Hematopoietic multipotent progenitor cell treated with erythropoietin and hydrocortisone succinate and interleukin-3 and kit ligand, for 15 days (in vitro differentiated cells): Measurements from ENCODE around the gene CRCP.
"Not testable (repeated sequence)": the region's sequence is repeated elsewhere in the genome, so short reads cannot be mapped to it uniquely, and the experiment has no call there.

Experiments
- DNase-seq: peaks from one replicate; pipeline ENCODE4 v3.0.0-alpha.2; 2015; ENCODE audit warnings: low spot score

The CRCP gene

GRCh38 chr7:66108410-66108809 lies 6.2 kb upstream of the CRCP start:
- not testable (repeated sequence) for DNase-seq

DNA sequence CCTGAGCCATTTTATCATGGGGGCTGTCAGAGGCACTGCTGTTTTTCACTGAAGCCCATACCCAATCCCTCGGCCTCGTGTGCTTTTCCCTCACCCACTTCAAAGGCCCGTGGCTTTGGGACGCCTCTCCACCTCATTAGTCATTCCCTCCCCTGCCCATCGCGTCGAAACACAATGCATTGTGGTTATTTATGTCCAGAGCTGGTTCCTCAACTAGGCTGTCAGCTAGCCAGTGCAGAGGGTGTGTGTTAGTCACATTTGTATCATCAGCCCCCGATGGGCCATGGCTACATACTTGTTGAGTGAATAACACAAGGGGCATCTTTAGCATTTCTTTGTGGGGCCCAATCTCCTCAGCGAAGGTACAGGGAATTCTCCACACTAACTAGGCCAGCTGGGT lies 3.8 kb upstream of the CRCP start:
- no peak for DNase-seq

GRCh38 chr7:66116680-66117420 lies 2.2 kb downstream of the CRCP start:
- not testable (repeated sequence) for DNase-seq

GRCh38 chr7:66118603-66119002 lies 4.0 kb downstream of the CRCP start:
- no peak for DNase-seq

DNA sequence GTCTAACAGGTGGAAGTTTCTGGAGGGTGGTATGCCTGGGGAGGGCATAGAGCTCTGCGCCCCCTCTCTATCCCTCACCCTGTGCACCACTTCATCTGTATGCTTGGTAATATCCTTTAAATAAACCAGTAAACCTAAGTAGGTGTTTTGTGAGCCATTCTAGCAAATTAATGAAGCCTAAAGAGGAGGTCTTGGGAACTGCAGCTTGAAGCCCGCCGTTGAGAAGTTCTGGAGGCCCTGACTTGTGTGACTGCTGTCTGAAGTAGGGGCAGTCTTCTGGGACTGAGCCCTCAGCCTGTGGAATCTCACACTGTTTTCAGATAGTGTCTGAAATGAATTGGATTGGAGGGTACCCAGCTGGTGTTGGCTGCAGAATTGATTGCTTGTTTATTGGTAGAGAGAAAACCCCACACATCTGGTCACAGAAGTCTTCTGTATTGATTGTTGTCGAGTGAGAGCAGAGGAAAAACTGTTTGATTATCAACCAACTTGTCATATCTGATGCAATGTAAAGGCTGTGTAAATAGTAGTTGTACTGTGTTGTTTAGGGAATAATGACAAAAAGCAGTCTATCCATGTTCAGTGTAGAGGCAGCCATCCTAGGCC lies 4.7 kb downstream of the CRCP start:
- DNase-seq = no peak

GRCh38 chr7:66123175-66123528 lies 8.5 kb downstream of the CRCP start:
- no peak for DNase-seq

- DNase-seq = not testable (repeated sequence)
These were observed 9.9 kb downstream of the CRCP start for GRCh38 chr7:66124569-66124861.

- DNase-seq = no peak
These were observed 10.5 kb downstream of the CRCP start for GRCh38 chr7:66125052-66125694.

- not testable (repeated sequence) for DNase-seq
These were observed 11.2 kb downstream of the CRCP start for GRCh38 chr7:66125781-66126352.

DNA sequence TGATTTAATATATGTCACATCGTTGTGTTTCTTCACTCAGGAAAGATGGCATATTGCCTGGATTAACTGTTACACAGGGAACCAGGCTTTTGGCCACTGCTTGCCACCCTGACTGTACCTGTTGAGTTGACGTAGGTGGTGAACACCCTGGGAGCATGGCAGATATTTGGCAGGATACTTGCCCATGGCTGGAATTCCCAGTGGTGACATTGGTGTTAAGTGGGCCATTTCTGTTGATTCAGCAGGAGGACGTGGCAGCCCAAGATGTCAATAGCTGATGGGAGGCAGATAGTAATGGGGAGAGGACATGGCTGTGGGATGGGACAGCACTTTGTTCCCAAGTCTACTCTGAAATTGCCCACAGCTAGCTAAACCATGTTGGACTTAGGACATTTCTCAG lies 12.5 kb downstream of the CRCP start:
- not testable (repeated sequence) for DNase-seq

DNA sequence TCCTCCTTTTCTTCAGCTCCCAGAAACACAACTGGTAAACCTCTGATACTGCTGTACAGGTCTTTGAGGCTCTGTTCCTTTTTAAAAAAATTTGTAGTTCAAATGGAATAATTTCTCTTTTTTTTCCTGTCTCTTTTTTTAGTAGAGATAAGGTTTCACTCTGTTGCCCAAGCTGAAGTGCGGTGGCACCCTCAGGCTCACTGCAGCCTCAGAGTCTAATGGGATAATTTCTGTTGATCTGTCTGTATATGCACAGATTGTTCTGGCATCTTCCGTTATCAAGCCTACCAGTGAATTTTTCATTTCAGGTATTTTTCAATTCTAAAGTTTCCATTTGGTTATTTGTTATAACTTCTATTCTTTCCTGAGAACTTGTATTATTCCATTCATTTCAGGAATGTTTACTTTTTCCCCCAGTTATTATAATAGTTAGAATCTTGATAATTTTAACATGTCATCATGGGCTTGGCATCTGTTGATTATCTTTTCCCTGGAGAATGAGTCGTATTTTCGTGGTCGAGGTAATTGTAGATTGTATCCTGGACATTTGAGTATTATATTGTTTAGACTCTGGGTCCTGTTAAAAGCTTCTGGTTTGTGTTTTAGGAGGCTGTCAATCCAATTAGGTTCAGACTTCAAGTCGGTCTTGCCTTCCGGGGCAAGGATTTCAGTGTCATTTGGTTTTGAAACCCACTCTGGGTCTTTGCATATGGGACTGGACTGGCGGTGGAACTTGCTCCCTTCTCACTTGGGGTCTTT lies 24.5 kb downstream of the CRCP start:
- DNase-seq = no peak

GRCh38 chr7:66140924-66141323 lies 26.3 kb downstream of the CRCP start:
- no peak for DNase-seq

GRCh38 chr7:66142334-66142733 lies 27.7 kb downstream of the CRCP start:
- no peak for DNase-seq

DNA sequence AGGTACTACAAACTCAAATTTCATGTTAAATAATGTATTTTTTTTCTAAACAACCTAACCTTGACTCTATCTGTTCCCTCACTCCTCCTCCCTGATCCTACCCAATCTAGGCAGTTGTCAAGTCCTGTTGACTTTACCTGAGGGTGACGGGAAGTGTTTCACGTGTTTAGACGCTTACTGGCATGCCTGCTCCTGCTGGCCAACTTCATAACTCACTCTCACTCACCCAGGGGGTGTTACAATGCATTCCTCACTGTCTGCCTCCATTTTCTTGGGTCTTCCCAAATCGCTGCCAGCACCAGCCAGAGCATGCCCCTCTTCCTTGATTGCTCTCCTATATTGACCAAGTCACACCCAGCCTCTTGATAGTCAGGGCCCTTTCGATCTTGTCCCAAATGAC lies 28.3 kb downstream of the CRCP start:
- DNase-seq = no peak

- DNase-seq = no peak
These were observed 29.3 kb downstream of the CRCP start for GRCh38 chr7:66143876-66144332.

DNA sequence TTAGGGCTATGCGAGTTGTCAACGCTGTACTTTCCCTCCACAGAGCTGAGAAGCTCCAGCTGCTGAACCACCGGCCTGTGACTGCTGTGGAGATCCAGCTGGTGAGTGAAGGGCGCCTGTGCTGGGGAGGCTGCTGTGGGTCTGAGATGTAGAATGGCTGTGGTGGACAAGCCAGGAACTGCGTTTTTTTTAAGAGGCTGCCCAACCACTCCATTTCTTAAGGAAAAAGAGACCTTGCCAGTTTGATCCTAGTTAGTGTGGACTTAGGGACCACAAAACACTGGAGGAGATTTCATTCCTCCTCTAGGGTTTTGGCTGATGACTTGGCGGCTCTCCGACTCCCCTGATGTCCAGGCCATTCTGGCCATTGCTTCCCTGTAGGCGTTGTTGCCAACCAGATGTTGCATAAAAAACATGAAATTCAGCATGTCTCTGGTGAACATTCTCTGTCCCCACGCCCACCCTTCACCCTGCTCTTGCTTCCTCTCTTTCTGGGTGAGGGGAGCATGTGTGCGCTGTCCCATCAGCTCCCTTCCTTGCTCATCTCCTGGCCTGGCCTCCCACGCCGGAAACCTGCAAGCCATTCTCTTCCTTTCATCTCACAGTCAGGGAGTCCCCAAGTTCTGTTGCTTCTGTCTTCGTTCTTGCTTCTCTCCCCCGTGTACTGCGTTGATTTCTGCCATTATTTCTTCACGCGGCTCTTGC lies 30.9 kb downstream of the CRCP start:
- no peak for DNase-seq

- DNase-seq = no peak
These were observed 32.1 kb downstream of the CRCP start for GRCh38 chr7:66146701-66147100.

- DNase-seq = not testable (repeated sequence)
These were observed 33.0 kb downstream of the CRCP start for GRCh38 chr7:66147657-66148056.

DNA sequence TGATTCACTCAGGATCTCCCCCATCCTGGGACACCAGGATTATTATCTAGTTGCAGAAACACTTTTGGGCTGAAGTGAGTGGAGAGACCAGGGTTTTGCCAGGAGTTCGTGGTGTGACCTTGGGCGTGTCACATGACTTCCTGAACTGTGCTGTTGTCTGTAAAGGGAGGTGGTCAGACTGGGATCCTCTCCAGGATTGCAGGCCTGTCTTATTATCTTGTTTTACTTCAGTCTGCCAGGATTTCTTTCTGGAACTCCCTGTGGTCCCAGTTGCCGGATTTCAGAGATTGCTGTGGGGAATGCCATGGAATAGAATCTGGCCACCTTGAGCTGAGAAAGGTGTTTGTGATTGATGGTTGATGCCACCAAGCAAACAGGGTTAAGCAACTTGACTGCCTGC lies 35.8 kb downstream of the CRCP start:
- DNase-seq = no peak

DNA sequence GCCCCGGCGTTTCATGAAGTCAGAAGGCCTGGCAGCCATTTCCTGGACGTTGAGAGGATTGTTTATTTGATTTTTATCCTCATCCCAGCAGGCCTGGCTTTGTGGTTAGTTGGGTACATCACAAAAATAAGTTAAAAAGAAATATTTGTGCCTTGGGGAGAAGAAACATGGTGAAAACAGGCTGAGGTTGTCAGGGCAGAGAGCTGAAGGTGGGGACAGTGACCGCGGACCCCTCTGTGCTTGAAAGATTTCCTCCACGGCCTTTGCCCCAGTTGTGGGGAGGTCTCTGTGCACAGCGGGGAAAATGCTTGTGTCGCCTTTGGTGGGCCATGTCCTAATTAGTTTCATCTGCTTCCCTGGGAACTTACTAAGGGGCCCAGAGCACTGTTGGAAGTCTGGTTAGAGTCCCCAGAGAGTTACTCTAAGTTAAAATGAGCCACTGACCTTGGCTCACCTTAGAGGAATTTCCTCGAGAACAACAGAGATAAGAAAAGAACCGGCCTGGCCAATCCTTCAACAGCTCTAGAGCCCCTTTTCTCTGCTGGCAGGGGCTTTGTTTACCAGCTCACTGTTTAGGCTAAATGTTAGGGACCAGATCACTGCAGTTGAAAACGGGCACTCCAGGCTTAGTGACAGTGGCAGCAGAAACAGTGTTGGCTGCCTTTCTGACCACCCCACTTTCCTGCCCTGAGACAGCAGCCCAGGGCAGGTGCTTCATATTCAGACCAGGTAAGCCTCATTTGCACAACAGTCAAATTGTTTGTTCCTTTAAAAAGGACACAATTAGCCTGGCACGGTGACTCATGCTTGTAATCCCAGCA lies 37.9 kb downstream of the CRCP start:
- DNase-seq = no peak

- no peak for DNase-seq
These were observed 39.0 kb downstream of the CRCP start for GRCh38 chr7:66153691-66154090.
